ENCODE data around the gene CLPX.
"Not testable (repeated sequence)": the region's sequence is repeated elsewhere in the genome, so short reads cannot be mapped to it uniquely, and the experiment has no call there.

The CLPX gene

DNA sequence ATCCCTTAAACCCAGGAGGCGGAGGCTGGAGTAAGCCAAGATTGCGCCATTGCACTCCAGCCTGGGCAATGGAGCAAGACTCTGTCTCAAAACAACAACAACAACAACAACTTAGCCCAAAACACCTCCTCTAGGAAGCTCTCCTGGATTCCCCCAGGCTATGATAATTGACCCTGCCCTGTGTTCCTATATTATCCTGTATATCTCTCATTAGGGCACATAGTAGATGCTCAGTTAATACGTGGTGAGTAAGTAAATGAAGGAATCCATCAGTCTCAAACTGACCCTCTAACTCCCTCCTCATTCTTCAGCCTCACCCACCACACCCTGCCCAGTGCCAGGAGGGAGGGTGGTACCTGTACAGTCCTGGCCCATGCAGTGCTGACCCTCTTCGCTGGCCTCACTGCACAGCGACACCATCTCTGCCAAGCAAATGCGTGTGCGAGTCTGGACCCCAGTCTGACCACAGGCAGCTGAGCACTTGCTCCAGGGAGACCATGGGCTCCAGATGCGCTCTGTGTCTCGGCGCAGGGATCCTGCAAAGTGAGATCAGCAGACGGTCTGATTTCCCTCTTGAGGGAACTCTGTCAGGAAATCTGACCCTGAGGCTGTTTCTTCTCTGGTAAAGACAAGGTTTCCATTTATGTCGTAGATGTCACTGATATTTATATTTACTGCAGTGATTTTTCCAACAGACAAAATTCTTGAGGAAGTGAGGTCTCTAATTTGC lies 20.0 kb upstream of the CLPX start:
- no peak for DNase-seq

- no peak for DNase-seq
These were observed 19.2 kb upstream of the CLPX start for GRCh38 chr15:65204236-65204930.

GRCh38 chr15:65201918-65202317 lies 16.8 kb upstream of the CLPX start:
- DNase-seq: no peak

DNA sequence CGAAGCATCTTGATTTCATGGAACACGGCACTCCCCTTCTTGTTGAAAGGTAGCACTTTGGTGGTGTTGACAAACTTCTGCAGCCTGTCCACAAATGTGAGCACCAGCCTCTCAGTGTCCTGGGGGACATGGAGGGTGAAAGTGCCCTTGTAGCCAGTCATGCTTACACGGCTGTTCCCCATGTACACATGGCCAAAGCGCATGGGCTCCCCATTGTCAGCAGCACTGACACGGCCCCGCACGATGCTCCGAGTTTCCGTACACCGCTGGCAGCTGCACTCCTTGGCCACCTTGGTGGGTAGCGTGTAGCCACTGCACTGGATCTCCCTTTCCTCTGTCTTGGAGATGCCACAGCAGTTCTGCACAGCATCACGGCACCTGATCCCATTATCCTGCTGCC lies 13.4 kb upstream of the CLPX start:
- no peak for DNase-seq

DNA sequence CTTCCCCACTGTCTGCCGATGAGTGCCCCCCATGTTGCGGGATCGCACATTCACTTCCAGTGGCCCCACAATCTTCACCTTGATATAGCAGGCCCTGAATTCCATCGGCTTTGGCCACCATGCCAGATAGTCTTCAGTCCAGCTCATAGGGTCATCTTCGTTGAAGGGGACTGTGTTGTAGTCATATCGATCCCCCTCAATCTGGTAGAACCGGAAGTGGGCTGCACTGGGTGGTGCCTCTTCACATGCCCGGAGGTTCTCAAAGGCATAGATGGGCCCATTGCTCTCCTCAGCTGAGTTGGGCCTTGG lies 12.1 kb upstream of the CLPX start:
- DNase-seq: no peak

GRCh38 chr15:65196637-65197336 lies 11.6 kb upstream of the CLPX start:
- no peak for DNase-seq

- DNase-seq: no peak
These were observed 10.4 kb upstream of the CLPX start for GRCh38 chr15:65195548-65195923.

DNA sequence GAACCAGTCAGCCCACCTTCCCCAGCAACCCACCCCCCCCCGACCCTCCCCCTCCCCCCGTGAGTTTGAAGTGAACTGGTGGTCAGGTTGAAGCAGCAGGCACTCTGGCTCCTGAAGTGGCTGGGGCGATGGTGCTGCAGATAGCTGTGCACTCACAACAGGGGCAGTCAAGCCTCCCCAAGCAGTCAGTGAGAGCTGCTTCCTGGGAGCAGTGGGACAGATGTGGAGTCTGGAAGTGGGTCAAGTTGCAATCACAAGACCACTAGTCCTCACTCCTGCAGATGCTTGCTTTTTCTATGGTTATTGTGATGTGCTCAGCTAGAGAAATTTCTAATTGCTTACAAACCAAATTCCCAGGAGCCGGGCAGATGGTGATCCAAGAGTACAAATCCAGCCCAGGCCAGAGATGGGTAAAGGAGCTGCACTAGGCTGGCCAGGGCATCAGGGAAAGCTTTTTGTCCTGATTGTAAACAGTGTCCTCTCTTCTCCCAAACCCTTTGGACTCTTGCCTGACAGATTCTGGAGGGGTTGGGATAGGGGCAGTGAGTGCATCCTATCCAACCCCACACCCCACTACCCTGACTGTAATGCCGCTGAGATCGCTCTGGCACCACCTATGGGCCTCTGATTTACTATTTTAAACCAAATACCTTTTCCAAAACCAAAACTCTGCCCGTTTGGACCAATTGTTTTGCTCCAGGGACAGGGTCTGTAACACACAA lies 9.8 kb upstream of the CLPX start:
- DNase-seq: no peak

GRCh38 chr15:65192016-65192415 lies 6.9 kb upstream of the CLPX start:
- DNase-seq: no peak

GRCh38 chr15:65189102-65189740 lies 4.1 kb upstream of the CLPX start:
- no peak for DNase-seq

GRCh38 chr15:65188472-65188871 lies 3.3 kb upstream of the CLPX start:
- DNase-seq: not testable (repeated sequence)

DNA sequence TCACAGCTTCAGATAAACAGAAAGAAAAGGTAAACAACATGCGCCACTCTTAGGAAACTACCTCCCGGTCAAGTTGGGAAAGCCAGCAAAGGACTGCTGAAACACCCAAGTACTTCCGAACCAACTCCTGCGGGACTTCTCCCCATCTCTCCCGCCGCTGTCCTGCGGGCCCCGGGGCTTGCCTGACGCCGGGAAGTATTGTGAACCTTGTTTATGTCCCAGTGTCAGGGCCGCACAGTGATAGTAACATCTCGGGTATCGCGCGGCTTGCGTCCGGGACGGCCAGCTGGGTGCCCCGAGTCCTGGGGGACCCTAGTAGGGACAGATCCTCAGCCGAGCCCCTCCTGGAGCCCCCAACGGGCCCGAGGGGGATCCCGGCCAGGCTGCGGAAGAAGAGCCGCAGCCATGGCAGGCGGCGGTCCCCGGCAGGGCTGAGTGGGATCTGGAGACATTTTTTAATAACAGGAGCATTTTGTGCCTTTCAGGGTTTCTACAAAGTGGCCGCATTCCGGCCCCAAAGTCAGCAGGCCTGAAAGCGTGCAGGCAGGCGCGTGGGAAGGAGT lies 756 bp downstream of the CLPX start:
- DNase-seq: no peak

GRCh38 chr15:65183865-65184159 lies 1.3 kb downstream of the CLPX start:
- DNase-seq: no peak

DNA sequence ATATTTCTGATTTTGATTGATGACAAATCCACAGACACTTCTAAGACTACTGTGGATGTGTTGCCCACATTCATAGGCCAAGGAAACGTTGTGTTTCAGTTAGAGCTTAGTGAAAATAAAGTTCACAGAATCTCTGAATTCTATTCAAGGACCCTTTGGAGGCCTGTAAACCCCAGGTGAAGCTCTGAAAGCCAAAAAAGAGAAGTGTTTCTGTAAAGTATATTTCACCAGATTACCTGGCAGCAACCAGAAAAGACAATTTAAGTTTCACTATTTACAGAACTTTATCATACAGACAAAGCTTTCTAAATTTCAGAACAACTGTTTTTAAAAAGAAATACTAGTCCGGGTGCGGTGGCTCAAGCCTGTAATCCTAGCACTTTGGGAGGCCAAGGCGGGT lies 2.6 kb downstream of the CLPX start:
- DNase-seq: no peak

DNA sequence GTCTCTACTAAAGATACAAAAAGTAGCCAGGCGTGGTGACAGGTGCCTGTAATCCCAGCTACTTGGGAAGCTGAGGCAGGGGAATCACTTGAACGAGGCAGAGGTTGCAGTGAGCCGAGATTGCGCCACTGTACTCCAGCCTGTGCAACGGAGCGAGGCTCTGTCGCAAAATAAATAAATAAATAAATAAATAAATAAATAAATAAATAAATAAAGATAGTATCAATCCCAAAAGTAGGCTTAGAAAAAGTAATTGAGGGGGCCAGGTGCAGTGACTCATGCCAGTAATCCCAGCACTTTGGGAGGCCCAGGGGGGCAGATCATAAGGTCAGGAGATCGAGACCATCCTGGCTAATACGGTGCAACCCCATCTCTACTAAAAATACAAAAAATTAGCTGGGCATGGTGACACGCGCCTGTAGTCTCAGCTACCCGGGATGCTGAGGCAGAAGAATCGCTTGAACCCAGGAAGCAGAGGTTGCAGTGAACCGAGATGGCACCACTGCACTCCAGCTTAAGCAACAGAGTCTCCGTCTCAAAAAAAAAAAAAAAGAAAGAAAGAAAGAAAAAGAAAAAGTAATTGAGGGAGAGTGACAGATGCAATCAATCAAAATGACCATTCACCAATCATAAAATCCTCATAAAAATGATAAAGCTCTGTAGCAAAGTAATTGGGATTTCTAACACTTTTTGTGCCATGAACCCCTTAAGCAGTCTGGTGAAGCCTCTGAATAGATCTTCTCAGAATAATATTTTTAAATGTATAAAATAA lies 3.4 kb downstream of the CLPX start:
- not testable (repeated sequence) for DNase-seq

DNA sequence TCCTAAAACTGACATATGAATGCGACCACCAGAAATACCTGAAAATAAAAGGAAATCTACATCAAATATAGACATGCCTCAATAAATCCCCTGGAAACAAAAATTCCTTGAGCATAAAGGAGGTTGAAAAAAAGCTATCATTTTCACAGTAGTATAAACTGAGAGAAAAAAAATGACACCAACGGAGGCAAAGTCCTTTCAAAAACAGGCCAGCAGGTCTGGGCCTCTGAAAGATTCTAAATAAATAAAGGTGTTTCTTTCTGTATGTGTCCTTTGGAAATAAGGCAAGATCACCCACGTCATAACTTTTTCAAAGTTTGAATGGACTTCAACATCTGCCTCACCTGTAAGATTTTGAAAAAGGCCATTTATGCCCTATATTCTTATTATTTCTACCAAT lies 5.0 kb downstream of the CLPX start:
- DNase-seq: no peak

DNA sequence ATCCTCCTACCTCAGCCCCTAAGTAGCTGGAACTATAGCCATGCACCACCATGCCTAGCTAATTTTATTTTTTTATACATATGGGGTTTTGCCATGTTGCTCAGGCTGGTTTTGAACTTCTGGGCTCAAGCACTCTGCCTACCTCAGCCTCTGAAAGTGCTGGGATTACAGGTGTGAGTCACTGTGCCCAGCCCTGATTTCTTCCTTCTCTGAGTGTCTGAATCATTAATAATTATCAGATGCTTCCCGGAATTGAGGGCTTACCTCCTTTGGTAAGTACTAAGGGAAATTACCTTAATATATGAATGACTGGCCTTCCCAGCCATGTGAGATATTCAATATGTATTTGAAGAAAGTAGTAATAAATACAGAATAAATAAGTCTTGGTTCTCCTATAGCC lies 7.2 kb downstream of the CLPX start:
- no peak for DNase-seq

- DNase-seq: no peak
These were observed 9.1 kb downstream of the CLPX start for GRCh38 chr15:65176056-65176455.

GRCh38 chr15:65175511-65175910 lies 9.6 kb downstream of the CLPX start:
- DNase-seq: no peak

DNA sequence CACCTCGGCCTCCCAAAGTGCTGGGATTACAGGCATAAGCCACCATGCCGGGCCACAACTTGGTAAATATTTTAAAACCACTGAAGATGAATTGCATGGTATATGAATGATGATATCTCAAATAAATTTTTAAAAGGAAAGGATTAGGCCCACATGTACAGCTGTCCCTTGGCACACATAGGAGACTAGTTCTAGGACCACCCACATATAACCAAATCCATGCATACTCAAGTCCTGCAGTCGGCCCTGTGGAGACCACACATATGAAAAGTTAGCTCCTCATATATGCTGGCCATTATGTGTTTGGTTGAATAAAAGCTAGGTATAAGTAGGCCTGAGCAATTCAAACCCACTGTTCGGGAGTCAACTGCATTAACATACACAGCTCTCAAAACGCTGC lies 10.6 kb downstream of the CLPX start:
- DNase-seq: no peak

GRCh38 chr15:65172531-65172930 lies 12.6 kb downstream of the CLPX start:
- DNase-seq: no peak

DNA sequence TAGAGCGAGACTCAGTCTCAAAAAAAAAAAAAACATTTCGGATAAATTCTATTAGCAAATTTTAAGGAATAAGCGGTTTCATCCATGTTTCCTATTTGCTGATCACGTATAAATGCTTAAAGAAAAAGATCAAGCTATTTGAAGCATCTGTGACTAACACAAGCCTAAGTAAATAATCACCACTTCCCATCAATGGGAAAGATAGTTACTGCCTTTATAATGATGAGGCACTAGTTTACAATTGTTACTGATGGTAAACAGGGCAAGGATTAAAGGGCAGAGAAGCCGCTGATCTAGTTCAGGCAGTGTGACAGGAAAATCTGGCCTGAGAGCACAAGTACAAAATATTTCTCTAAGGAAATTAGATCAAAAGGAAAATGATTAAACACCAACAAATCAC lies 13.7 kb downstream of the CLPX start:
- no peak for DNase-seq

Measured in NCI-H2029 treated with DMSO at 0.1 percent for 48 hours (cell line).